Progenitor cell of endocrine pancreas (in vitro differentiated cells): Measurements from ENCODE around the gene LIN54. TPM values are rescaled to one million over a fixed set of nuclear protein-coding genes. Genes with fewer than 3 reads are reported as not detected.
A peak's percentile ranks its signal among the peaks of the same experiment; 100 is the strongest.

ENCODE experiments used
- DNase-seq: peaks from one replicate; pipeline ENCODE4 v3.0.0; 2021; ENCODE audit warnings: low spot score; ENCODE audit not compliant: unreplicated experiment
- H3K27ac Mint-ChIP-seq: 2 replicates; pipeline ENCODE4 v1.8.0; 2021; ENCODE audit warnings: mild to moderate bottlenecking, moderate library complexity, mixed read lengths
- H3K27me3 Mint-ChIP-seq: 2 replicates; pipeline ENCODE4 v1.8.0; 2021; ENCODE audit warnings: mixed read lengths
- H3K36me3 Mint-ChIP-seq: 2 replicates; pipeline ENCODE4 v1.8.0; 2022; ENCODE audit warnings: mixed read lengths; ENCODE audit not compliant: insufficient read depth
- H3K4me1 Mint-ChIP-seq: 2 replicates; pipeline ENCODE4 v1.8.0; 2021; ENCODE audit warnings: low read depth, mixed read lengths
- H3K4me3 Mint-ChIP-seq: 2 replicates; pipeline ENCODE4 v1.8.0; 2021; ENCODE audit warnings: low read depth, mild to moderate bottlenecking, moderate library complexity, mixed read lengths
- H3K9me3 Mint-ChIP-seq: 2 replicates; pipeline ENCODE4 v1.8.0; 2021; ENCODE audit warnings: low read depth, mixed read lengths
- CTCF ChIP-seq: fragments of 200-600 bp; sonication (generic); IDR thresholded peaks from one replicate; pipeline ENCODE4 v1.5.0; 2021; ENCODE audit warnings: antibody characterized with exemption, mild to moderate bottlenecking; ENCODE audit not compliant: unreplicated experiment
- total RNA-seq: library from RNA; stranded (reverse); gene quantifications from 2 replicates; pipeline ENCODE4 v1.2.1, GENCODE V29; 2021

The LIN54 gene
- total RNA-seq, 1 donor from 2014 or later: 19.6 TPM

- Mint-ChIP-seq H3K27me3 (no peaks in the 10 kb centered on the region), H3K36me3 (peaks cover 5% of the 10 kb centered on the region), H3K9me3 (no peaks in the 10 kb centered on the region), H3K27ac (peak overlapping the region; percentile 4), H3K4me3 (no peak overlapping the region), H3K4me1 (peaks cover 19% of the 10 kb centered on the region)
- no peak for TF ChIP-seq CTCF
- no peak for DNase-seq
Observed at GRCh38 chr4:83040269-83040668, 29.6 kb upstream of the LIN54 start.

- TF ChIP-seq CTCF: no peak
- H3K27me3 Mint-ChIP-seq: no peaks in the 10 kb centered on the region
- peaks cover 3% of the 10 kb centered on the region for H3K36me3 Mint-ChIP-seq
Observed at GRCh38 chr4:83036991-83037665, 26.5 kb upstream of the LIN54 start.

DNA sequence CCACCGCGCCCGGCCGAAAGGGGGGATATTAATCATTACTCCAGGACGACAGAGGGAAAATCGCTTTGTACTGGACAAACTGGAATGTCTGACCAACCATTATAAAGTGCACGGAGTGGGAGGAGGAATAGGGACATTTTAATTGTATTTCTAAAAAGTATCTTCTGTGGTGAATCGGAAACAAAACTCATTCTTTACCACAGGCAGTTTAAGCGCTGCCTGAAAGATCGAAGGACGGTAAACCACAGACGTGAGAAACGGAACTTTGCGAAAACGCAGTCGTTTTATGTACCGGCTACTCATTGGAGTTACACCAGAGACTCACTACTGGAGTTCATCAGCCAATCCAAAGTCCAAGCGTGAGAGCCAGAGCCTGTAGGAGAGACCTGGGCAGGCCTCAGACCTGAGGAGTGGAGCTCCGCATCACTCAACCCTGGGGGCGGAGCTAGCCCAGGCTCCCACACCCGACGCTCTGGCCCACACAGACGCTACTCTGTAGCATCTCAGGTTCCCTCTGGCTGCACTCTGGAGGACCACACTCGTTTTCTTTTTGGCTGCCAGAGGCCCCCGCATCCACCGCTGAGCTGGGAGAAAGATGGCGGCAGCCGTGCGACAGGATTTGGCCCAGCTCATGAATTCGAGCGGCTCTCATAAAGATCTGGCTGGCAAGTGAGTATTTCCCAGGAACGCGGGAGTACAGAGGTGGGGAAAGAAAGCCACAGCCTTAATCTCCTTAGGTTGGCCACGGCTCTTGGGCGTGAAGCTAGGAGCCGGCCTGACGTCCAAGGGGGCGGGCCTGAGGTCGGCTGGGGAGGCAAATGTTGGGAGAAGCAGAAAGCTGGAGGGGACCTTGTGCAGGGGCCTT lies 24.2 kb upstream of the LIN54 start, which contains the start of gene COPS4:
COPS4 (plus strand) TSS at position 554 of the 865 bp plus-strand sequence; CDS start at position 596, 42 bp downstream.
- peaks cover 21% of the 10 kb centered on the region for H3K4me1 Mint-ChIP-seq
- peak within 1 kb of the TSS; percentile 99 for H3K27ac Mint-ChIP-seq

More at GRCh38 chr4:83036991-83037665, 26.5 kb upstream of the LIN54 start:
- DNase-seq: no peak
- Mint-ChIP-seq H3K4me3 (peak overlapping the region; percentile 99), H3K9me3 (no peaks in the 10 kb centered on the region), H3K27ac (no peak overlapping the region), H3K4me1 (peaks cover 21% of the 10 kb centered on the region)

GRCh38 chr4:83029688-83030087 lies 19.1 kb upstream of the LIN54 start:
- TF ChIP-seq CTCF: no peak
- H3K4me1 Mint-ChIP-seq: no peaks in the 10 kb centered on the region
- H3K36me3 Mint-ChIP-seq: peaks cover 1% of the 10 kb centered on the region
- DNase-seq: no peak
- no peak overlapping the region for H3K4me3 Mint-ChIP-seq
- H3K9me3 Mint-ChIP-seq: peaks cover 9% of the 10 kb centered on the region
- no peak overlapping the region for H3K27ac Mint-ChIP-seq
- peaks cover 31% of the 10 kb centered on the region for H3K27me3 Mint-ChIP-seq

More for the DNA sequence above, 24.2 kb upstream of the LIN54 start, which contains the start of gene COPS4:
- Mint-ChIP-seq H3K27me3 (peaks cover 7% of the 10 kb centered on the region), H3K36me3 (no peaks in the 10 kb centered on the region), H3K4me3 (peak within 1 kb of the TSS; percentile 99), H3K9me3 (no peaks in the 10 kb centered on the region)
- peak; percentile 87 for DNase-seq
- peak; percentile 28 for TF ChIP-seq CTCF

DNA sequence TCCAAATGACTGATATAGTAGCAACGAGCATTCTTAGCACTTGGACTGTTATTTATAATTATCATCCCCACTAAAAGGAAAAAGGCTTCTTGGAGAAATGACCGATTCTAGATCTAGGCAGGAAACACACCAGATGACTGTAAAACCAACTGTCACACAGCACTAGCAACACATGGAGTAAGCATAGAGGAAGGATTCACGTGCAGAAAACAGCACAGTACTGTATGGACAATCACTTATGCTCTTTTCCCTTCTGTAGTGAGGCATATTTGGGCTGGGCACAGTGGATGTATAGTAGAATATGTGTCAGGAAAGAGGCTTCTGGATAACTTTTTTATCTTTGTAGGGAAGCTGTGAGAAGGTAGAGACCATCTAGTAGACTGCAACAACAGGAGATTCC lies 18.4 kb upstream of the LIN54 start:
- Mint-ChIP-seq H3K4me1 (no peaks in the 10 kb centered on the region), H3K27ac (no peak overlapping the region), H3K27me3 (peaks cover 31% of the 10 kb centered on the region), H3K36me3 (peaks cover 1% of the 10 kb centered on the region), H3K4me3 (no peak overlapping the region), H3K9me3 (peaks cover 9% of the 10 kb centered on the region)
- DNase-seq: no peak
- TF ChIP-seq CTCF: no peak
